Breast epithelium (tissue), 3 donors: ENCODE measurements around the gene CRPPA.

Experiments
- POLR2A ChIP-seq: fragments of 450-650 bp; IDR thresholded peaks from one replicate; pipeline ENCODE4 v1.6.1; 2016; ENCODE audit warnings: antibody characterized with exemption, mild to moderate bottlenecking, moderate library complexity
- POLR2AphosphoS5 ChIP-seq, 3 donors: sonication (generic); formaldehyde crosslinking; IDR thresholded peaks; one replicate each; pipeline ENCODE4 v1.6.1; 2017; ENCODE audit warnings: antibody characterized with exemption in 3 of 3
- TF ChIP-seq, protein P1 (sequence below), 3 donors: fragments of 450-650 bp; IDR thresholded peaks; one replicate each; pipeline ENCODE4 v1.5.1; 2016 to 2017; ENCODE audit warnings: antibody characterized with exemption in 3 of 3, mild to moderate bottlenecking in 3 of 3, moderate library complexity in 3 of 3

DNA sequence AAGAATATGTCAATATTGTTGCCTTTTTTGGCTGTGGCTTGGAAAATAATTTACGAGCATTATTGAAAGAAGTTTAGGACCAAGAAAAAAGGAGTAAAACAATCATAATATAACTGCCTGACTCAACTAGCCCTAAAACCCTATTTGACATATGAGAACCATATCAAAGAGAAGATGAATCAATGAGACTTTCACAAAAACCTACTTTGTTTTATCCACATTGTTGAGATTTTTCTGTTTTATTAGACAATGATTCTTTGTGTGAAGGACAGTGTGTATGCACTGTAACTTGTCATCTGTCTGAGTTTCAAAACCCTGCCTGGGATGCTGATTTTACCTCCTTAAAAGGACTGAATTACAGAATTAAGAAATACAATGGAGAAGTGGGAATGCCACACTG, 25.2 kb upstream of the CRPPA start:
- TF ChIP-seq POLR2A (no peak), POLR2AphosphoS5 (IDR thresholded peaks at IDR 0.05) (no peak)
- TF ChIP-seq, protein P1, sequence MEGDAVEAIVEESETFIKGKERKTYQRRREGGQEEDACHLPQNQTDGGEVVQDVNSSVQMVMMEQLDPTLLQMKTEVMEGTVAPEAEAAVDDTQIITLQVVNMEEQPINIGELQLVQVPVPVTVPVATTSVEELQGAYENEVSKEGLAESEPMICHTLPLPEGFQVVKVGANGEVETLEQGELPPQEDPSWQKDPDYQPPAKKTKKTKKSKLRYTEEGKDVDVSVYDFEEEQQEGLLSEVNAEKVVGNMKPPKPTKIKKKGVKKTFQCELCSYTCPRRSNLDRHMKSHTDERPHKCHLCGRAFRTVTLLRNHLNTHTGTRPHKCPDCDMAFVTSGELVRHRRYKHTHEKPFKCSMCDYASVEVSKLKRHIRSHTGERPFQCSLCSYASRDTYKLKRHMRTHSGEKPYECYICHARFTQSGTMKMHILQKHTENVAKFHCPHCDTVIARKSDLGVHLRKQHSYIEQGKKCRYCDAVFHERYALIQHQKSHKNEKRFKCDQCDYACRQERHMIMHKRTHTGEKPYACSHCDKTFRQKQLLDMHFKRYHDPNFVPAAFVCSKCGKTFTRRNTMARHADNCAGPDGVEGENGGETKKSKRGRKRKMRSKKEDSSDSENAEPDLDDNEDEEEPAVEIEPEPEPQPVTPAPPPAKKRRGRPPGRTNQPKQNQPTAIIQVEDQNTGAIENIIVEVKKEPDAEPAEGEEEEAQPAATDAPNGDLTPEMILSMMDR (IDR thresholded peaks at IDR 0.05), result no peak
